ENCODE results near the gene TMEM132E. TPM values are rescaled to one million over a fixed set of nuclear protein-coding genes. Genes with fewer than 3 reads are reported as not detected.

TMEM132E gene
- total RNA-seq, 1 experiment from 2014 or later, result 0.42 TPM

DNA sequence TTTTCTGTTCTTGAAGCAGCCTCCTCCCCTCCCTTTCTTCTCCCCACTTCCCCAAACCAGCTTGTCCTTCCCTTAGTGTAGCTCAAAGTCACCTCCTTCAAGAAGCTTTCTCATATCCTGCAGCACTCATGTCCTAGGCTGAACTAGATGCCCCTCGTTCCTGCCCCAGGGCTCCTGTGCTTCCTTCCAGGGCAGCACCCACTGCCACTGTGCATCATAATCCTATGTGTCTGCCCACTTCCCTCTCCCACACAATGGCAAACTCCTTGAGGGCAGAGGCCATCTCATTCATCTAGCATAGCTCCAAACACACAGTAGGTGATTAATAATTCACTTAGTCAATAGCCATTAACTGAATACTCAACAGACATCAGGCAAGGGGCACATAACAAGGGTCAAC lies 6.9 kb upstream of the TMEM132E start:
- no CpG with 5 or more reads among the region's 1 CpG for WGBS (ENCODE audit: extremely low coverage, insufficient read length, low lambda C conversion rate)
- H4K5ac ChIP-seq (ENCODE audit: insufficient read length, low read depth, low read length), result no peak overlapping the region
- H3K23ac ChIP-seq (ENCODE audit: insufficient read length, low read depth, low read length), result no peak overlapping the region
- H2BK20ac ChIP-seq (ENCODE audit: low read depth, low read length, poor library complexity, severe bottlenecking), result no peak overlapping the region
- H4K8ac ChIP-seq (replicated peaks; ENCODE audit: insufficient read length, low read depth, low read length), result no peak overlapping the region
- no peak overlapping the region for H2BK5ac ChIP-seq (ENCODE audit: insufficient read length, low read length)
- TF ChIP-seq, protein P1, sequence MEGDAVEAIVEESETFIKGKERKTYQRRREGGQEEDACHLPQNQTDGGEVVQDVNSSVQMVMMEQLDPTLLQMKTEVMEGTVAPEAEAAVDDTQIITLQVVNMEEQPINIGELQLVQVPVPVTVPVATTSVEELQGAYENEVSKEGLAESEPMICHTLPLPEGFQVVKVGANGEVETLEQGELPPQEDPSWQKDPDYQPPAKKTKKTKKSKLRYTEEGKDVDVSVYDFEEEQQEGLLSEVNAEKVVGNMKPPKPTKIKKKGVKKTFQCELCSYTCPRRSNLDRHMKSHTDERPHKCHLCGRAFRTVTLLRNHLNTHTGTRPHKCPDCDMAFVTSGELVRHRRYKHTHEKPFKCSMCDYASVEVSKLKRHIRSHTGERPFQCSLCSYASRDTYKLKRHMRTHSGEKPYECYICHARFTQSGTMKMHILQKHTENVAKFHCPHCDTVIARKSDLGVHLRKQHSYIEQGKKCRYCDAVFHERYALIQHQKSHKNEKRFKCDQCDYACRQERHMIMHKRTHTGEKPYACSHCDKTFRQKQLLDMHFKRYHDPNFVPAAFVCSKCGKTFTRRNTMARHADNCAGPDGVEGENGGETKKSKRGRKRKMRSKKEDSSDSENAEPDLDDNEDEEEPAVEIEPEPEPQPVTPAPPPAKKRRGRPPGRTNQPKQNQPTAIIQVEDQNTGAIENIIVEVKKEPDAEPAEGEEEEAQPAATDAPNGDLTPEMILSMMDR (conservative IDR thresholded peaks at IDR 0.05), result no peak
- no peak overlapping the region for H3K4me2 ChIP-seq (ENCODE audit: insufficient read depth, insufficient read length, low read length)
- H3K4me1 ChIP-seq (ENCODE audit: insufficient read depth, low read length), result no peaks in the 10 kb centered on the region; the same call in 1 of the 2 replicates
- no peak overlapping the region for H2BK120ac ChIP-seq (ENCODE audit: low read depth, low read length, poor library complexity, severe bottlenecking)
- H3K79me1 ChIP-seq (ENCODE audit: insufficient read depth, low read depth, low read length, poor library complexity, severe bottlenecking), result no peaks in the 10 kb centered on the region
- no peaks in the 10 kb centered on the region for H3K23me2 ChIP-seq (ENCODE audit: insufficient read length, low read depth, low read length, poor library complexity, severe bottlenecking)
- H2BK15ac ChIP-seq (ENCODE audit: low read depth, low read length), result no peak overlapping the region
- H4K91ac ChIP-seq (ENCODE audit: insufficient read length, low read depth, low read length), result no peak overlapping the region
- no peak overlapping the region for H3K18ac ChIP-seq (ENCODE audit: insufficient read length, low read depth, low read length)
- no peaks in the 10 kb centered on the region for H3K79me2 ChIP-seq (ENCODE audit: insufficient read depth, low read length)
- H3K27me3 Mint-ChIP-seq (ENCODE audit: low read depth), result no peaks in the 10 kb centered on the region; the same call in none of the 2 replicates
- no peak overlapping the region for H3K14ac ChIP-seq (ENCODE audit: insufficient read depth, low read length)
- peaks cover 0 to 2% of the 10 kb centered on the region in 2 experiments; a peak in 2 of 5 replicates for H3K9me3 Mint-ChIP-seq
- peaks cover 13 to 26% of the 10 kb centered on the region in 2 experiments for H3K4me1 Mint-ChIP-seq
- H2AK5ac ChIP-seq (ENCODE audit: insufficient read length, low read length), result no peak overlapping the region
- no peak overlapping the region for H3K56ac ChIP-seq (ENCODE audit: insufficient read length, low read depth, low read length)
- H3T11ph ChIP-seq (ENCODE audit: low read length), result no peak overlapping the region
- no peak overlapping the region for H2BK12ac ChIP-seq (ENCODE audit: insufficient read length, low read depth, low read length)
- no peaks in the 10 kb centered on the region for H3K9me3 ChIP-seq (ENCODE audit: control insufficient read depth, low read depth, low read length)
- H3K27me3 ChIP-seq (ENCODE audit: insufficient read depth, low read length), result peaks cover 20% of the 10 kb centered on the region; the same call in 1 of the 2 replicates
- no peak overlapping the region for H3K9ac ChIP-seq (ENCODE audit: extremely low read depth, insufficient read length, low read length)
- H3K4me3 Mint-ChIP-seq, result no peak overlapping the region
- H4K20me1 ChIP-seq (ENCODE audit: control insufficient read depth, insufficient read depth, insufficient read length), result no peaks in the 10 kb centered on the region
- no peak overlapping the region for H2AFZ ChIP-seq (ENCODE audit: low read length)
- H3K27ac Mint-ChIP-seq, result no peak overlapping the region; a peak in 1 of 7 replicates
- H3K36me3 Mint-ChIP-seq (ENCODE audit: insufficient read depth in 1 of 3, low read depth in 3 of 3), result no peaks in the 10 kb centered on the region
- DNase-seq, result no peak
- H3K27ac ChIP-seq (ENCODE audit: insufficient read length, low read depth, low read length), result no peak overlapping the region
- H3K4ac ChIP-seq (ENCODE audit: low read depth, low read length), result no peak overlapping the region
